Measurements from ENCODE around the gene BABAM1. TPM values are rescaled to one million over a fixed set of nuclear protein-coding genes. Genes with fewer than 3 reads are reported as not detected.

BABAM1 gene
- total and polyA plus RNA-seq, 9 of the 15 experiments (the other 6 are each of a cell fraction or from before 2014, with no cell fraction given), result 14.7 to 160 (median 113) TPM

DNA sequence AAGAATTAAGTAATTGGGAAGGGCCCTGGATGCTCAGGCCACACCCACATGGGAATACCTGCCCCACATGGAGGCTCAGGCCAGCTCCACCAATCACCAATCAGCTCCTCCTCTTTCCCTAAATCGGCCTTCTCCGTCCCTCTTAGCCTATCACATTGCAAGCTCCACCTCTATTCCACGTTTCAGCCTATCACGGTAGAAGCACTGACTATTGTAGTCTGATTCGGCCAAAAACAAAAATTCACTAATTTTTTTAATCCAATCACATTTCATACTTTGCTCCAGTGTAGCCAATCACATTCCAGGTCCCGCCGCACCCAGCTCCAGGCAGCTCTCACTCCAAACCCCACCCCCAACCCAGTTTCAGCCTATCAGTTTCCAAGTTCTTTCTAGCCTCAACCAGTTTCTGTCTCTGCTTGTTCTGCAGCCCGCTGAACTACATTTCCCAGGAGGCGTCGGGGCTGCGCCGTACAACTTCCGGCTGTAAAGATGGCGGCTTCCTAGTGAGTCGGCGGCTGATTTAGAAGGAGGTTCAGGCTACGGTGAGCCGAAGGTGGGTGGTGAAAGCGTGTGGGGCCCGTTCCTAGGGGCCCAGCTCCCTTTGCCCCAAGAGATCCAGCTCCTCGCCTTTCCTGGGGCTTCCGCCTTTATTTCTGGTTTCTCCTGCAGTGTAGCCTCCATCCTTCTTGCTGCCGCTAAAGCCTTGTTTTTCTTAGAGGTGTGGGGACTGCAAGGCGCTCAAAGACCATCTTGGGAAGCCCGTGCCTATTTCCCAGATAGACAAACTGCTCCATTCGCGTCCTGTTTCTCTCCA lies at the start of gene BABAM1 (continued):
- TF ChIP-seq STAT5A (IDR thresholded peaks at IDR 0.05; ENCODE audit: borderline replicate concordance, low read length) (no peak), MECOM (CRISPR knock-in tag; IDR thresholded peaks at IDR 0.05) (0 out of 2 replicates have a peak, but pooled peaks have one; percentile 55), SMAD3 (CRISPR knock-in tag; conservative IDR thresholded peaks at IDR 0.05) (no peak), SP2 (IDR thresholded peaks at IDR 0.05; ENCODE audit: extremely low read depth, low read depth, low read length, poor library complexity, severe bottlenecking) (peak; percentile 32), ZNF764 (CRISPR knock-in tag; IDR thresholded peaks at IDR 0.05; ENCODE audit: low read depth) (no peak), NFATC3 (IDR thresholded peaks at IDR 0.05) (no peak), NELFE (IDR thresholded peaks at IDR 0.05; ENCODE audit: insufficient read depth, insufficient read length) (no peak), ESRRB (CRISPR knock-in tag; IDR thresholded peaks at IDR 0.05; ENCODE audit: borderline replicate concordance) (no peak)
- TF ChIP-seq, protein P1, sequence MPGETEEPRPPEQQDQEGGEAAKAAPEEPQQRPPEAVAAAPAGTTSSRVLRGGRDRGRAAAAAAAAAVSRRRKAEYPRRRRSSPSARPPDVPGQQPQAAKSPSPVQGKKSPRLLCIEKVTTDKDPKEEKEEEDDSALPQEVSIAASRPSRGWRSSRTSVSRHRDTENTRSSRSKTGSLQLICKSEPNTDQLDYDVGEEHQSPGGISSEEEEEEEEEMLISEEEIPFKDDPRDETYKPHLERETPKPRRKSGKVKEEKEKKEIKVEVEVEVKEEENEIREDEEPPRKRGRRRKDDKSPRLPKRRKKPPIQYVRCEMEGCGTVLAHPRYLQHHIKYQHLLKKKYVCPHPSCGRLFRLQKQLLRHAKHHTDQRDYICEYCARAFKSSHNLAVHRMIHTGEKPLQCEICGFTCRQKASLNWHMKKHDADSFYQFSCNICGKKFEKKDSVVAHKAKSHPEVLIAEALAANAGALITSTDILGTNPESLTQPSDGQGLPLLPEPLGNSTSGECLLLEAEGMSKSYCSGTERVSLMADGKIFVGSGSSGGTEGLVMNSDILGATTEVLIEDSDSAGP (CRISPR knock-in tag; IDR thresholded peaks at IDR 0.05), result no peak
- TF ChIP-seq, protein P2, sequence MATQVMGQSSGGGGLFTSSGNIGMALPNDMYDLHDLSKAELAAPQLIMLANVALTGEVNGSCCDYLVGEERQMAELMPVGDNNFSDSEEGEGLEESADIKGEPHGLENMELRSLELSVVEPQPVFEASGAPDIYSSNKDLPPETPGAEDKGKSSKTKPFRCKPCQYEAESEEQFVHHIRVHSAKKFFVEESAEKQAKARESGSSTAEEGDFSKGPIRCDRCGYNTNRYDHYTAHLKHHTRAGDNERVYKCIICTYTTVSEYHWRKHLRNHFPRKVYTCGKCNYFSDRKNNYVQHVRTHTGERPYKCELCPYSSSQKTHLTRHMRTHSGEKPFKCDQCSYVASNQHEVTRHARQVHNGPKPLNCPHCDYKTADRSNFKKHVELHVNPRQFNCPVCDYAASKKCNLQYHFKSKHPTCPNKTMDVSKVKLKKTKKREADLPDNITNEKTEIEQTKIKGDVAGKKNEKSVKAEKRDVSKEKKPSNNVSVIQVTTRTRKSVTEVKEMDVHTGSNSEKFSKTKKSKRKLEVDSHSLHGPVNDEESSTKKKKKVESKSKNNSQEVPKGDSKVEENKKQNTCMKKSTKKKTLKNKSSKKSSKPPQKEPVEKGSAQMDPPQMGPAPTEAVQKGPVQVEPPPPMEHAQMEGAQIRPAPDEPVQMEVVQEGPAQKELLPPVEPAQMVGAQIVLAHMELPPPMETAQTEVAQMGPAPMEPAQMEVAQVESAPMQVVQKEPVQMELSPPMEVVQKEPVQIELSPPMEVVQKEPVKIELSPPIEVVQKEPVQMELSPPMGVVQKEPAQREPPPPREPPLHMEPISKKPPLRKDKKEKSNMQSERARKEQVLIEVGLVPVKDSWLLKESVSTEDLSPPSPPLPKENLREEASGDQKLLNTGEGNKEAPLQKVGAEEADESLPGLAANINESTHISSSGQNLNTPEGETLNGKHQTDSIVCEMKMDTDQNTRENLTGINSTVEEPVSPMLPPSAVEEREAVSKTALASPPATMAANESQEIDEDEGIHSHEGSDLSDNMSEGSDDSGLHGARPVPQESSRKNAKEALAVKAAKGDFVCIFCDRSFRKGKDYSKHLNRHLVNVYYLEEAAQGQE (IDR thresholded peaks at IDR 0.05; ENCODE audit: borderline replicate concordance), result peak; percentile 98
- TF ChIP-seq, protein P2 (CRISPR knock-in tag; IDR thresholded peaks at IDR 0.05; ENCODE audit: low read depth), result no peak
- TF ChIP-seq, protein P3, sequence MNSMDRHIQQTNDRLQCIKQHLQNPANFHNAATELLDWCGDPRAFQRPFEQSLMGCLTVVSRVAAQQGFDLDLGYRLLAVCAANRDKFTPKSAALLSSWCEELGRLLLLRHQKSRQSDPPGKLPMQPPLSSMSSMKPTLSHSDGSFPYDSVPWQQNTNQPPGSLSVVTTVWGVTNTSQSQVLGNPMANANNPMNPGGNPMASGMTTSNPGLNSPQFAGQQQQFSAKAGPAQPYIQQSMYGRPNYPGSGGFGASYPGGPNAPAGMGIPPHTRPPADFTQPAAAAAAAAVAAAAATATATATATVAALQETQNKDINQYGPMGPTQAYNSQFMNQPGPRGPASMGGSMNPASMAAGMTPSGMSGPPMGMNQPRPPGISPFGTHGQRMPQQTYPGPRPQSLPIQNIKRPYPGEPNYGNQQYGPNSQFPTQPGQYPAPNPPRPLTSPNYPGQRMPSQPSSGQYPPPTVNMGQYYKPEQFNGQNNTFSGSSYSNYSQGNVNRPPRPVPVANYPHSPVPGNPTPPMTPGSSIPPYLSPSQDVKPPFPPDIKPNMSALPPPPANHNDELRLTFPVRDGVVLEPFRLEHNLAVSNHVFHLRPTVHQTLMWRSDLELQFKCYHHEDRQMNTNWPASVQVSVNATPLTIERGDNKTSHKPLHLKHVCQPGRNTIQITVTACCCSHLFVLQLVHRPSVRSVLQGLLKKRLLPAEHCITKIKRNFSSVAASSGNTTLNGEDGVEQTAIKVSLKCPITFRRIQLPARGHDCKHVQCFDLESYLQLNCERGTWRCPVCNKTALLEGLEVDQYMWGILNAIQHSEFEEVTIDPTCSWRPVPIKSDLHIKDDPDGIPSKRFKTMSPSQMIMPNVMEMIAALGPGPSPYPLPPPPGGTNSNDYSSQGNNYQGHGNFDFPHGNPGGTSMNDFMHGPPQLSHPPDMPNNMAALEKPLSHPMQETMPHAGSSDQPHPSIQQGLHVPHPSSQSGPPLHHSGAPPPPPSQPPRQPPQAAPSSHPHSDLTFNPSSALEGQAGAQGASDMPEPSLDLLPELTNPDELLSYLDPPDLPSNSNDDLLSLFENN (IDR thresholded peaks at IDR 0.05; ENCODE audit: low read depth in 2 of 2, low read length in 2 of 2), result 0 out of 4 replicates have a peak, but pooled peaks of 1 of the 2 experiments have one; percentile 12

Data from K562 (cell line).